DOHH2 (cell line): Measurements from ENCODE around the gene ATIC.

ENCODE experiments used
- EZH2phosphoT487 ChIP-seq: fragments of 200-600 bp; sonication (generic); IDR thresholded peaks from 2 replicates; pipeline ENCODE4 v1.6.1; 2017; ENCODE audit warnings: borderline replicate concordance, mild to moderate bottlenecking, antibody characterized with exemption, low read length, moderate library complexity, mixed read lengths
- TF ChIP-seq, protein P1 (sequence below): fragments of 200-600 bp; sonication (generic); IDR thresholded peaks from one replicate; pipeline ENCODE4 v1.5.1; 2014; ENCODE audit warnings: antibody characterized with exemption, mild to moderate bottlenecking, low read depth, low read length; ENCODE audit not compliant: poor library complexity, severe bottlenecking

DNA sequence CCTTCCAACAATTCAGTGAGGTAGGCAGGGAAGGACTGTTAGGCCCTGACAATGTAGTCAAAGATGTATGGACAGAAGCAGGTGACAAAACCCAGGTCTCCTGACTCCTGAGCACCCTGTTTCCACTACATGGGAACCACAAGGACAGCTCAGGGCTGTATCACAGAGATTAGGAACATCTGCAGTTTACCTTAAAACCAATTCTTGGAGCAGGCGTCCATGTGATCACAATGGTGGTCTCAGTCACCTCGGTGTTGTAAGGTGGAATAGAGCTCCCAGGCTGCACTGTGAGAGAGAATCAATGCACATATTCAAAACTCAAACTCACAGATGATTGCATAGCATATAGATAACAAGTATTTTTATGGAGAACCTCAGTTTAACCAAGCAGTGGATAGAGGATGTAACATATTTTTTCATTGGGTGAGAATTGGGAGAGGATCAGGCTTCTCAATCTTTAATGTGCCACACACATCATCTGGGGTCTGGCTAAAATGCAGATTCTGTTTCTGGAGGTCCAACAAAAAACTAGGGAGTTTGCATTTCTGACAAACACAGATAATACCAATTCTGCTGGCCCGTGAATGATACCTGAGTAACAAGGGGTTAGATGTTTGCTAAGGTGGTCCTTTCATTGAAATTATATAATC is 87.3 kb downstream of the ATIC start:
- TF ChIP-seq, protein P1, sequence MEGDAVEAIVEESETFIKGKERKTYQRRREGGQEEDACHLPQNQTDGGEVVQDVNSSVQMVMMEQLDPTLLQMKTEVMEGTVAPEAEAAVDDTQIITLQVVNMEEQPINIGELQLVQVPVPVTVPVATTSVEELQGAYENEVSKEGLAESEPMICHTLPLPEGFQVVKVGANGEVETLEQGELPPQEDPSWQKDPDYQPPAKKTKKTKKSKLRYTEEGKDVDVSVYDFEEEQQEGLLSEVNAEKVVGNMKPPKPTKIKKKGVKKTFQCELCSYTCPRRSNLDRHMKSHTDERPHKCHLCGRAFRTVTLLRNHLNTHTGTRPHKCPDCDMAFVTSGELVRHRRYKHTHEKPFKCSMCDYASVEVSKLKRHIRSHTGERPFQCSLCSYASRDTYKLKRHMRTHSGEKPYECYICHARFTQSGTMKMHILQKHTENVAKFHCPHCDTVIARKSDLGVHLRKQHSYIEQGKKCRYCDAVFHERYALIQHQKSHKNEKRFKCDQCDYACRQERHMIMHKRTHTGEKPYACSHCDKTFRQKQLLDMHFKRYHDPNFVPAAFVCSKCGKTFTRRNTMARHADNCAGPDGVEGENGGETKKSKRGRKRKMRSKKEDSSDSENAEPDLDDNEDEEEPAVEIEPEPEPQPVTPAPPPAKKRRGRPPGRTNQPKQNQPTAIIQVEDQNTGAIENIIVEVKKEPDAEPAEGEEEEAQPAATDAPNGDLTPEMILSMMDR, result no peak
- TF ChIP-seq EZH2phosphoT487, result no peak
